SK-MEL-5 (cell line): ENCODE data around the gene NR2E1. TPM values are rescaled to one million over a fixed set of nuclear protein-coding genes. Genes with fewer than 3 reads are reported as not detected.

Experiments
- DNase-seq: peaks from one replicate; pipeline ENCODE4 v3.0.0-alpha.2; 2016; ENCODE audit warnings: low read depth, low spot score
- in situ Hi-C: cut with HindIII; loops from 2 replicates; pipeline ENCODE4 v1.10.0; 2016; ENCODE audit warnings: low sequenced_read_pairs, high pct_unique_total_duplicates, low pct_unique_long_range_greater_than_20kb
- total RNA-seq: library from RNA; depleted of rRNA; stranded (reverse); fragments of >200 nt; shearing (Covaris generic); gene quantifications from 2 replicates; pipeline ENCODE4 v1.2.3, GENCODE V29; 2014; rRNA removed

NR2E1 gene
- total RNA-seq, 1 experiment from 2014 or later = 0.18 TPM

DNA sequence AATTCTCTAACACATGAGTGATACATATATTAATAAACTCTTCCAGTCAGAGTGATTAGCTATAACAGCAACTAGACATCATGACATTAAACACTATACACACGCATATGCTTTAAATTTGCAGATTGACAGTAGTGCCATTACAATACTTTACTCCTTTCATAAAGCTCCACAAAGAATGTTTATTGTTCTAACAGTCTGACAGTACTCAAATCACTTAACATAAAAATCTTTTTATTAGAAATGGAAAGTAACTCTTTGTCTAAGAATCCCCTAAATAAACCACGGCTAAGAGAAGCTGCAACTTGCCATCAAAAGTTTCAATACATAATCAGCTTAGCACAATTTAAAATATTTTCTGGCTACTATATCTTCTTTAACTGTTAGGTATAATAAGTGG is 71.0 kb downstream of the NR2E1 start:
- no peak for DNase-seq
- in situ Hi-C loops = no loop called here

DNA sequence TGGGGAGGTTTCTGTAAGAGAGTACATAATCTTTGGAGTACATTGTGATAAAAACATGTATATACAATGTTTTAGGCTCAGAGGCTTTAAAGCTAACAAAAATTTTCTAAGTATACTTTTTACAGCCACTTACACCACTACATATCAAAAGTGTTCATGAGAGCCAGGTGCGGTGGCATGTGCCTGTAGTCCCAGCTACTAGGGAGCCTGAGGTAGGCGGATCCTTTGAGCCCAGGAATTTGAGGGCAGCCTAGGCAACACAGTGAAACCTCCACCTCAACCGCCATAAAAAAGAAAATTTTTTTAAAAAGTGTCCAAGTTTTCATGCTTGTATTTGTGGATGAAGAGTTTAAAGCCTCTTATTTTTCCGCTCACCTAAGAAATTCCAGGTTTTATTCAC is 72.5 kb downstream of the NR2E1 start:
- no peak for DNase-seq
- in situ Hi-C loops = no loop called here

Other genes with a start within 250 kb of the NR2E1 start
- 16.0 and 20.3 TPM in 2 replicates for gene SEC63, start 207.8 kb upstream of the NR2E1 start, total RNA-seq
- gene OSTM1, start 91.3 kb upstream of the NR2E1 start, total RNA-seq = 194 and 228 TPM in 2 replicates
- 174 and 189 TPM in 2 replicates for gene SNX3, start 95.0 kb downstream of the NR2E1 start, total RNA-seq
- 2.4 and 5.9 TPM in 2 replicates for gene AFG1L, start 129.0 kb downstream of the NR2E1 start, total RNA-seq